ENCODE results near the gene EHMT1.

The EHMT1 gene

DNA sequence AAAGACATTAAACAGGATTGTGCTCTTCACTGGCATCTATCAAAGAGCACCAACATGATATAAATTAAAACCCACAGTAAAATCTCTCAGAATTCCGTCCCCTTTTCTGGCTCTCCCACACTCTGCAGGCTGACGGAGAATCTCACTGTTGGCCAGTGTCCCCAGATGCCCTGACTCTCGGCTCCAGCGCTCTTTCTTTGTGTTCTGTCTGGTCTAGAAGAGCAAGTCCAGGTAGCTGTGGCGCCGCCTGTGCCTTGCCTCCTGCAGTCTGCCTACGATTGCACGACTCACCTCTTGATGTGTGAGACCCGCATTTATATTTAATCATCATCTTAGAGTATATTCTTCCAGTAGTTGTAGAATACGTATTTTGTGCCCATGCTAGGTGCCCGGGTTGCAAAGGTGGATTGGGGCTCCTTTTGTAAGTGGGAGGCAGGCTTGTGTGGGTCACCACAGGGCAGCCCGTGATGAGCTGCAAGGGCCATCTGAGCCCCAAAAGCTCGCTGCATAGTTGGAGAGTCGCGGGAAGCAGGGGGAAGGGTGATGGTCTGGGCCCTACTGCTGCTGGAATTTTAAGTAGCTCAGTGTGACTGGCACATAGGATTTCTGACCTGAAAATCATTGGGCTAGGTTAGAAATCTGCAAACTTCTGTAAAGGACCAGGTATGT lies 55.6 kb downstream of the EHMT1 start:
- no peak for DNase-seq

DNA sequence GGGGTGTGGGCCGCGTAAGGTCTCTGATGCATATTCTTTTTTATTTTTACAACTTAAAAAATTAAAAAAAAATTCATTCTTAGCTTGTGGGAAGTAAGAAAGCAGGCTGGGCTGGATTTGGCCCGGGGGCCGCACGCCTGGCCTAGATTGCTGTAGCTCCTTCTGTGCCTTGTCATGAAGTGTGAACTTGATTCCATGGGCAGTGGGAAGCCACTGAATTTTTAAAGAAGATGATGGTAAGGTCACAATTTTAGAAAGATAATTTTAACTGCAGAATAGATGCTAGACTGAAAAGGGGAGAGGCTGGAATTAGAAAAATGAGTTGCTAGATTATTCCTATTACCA lies 56.1 kb downstream of the EHMT1 start:
- DNase-seq = no peak

- DNase-seq = no peak
Measured at GRCh38 chr9:137676998-137677397, 58.2 kb downstream of the EHMT1 start.

DNA sequence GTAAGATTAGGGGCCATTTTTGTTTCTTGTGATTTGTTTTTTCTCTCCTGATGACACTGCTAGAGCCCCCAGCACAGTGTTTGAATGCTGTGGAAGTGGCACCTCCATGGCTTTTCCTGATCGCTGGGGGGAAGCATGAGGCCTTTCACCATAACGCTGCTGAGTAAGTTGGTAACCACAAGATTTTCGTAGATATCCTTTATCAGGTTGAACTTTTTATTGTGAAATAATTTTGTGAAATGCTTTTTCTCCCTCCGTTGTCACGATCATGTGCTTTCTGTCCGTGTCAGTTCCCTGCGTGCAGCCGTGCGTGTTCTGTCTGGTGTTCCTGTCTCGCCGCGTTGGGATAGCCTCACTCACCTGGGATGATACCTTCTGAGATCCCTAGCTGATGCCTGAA lies 59.4 kb downstream of the EHMT1 start:
- DNase-seq = no peak

DNA sequence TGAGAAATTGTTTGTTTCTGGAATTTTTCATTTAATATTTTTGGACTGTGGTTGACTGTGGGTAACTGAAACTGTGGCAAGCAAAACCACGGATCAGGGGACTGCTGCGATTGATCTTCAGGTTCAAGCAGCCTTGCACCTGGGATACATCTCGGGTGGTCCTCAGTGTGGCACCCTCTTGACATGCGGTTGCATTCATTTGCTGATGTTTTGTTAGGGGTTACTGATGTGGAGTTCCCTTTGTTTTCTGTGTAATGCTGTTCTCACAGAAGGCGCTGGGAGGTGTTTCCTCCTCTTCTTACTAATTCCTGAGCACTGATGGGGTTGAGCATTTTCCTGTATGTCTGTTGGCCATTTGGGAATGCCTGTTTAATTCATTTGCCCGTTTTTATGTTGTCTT lies 60.4 kb downstream of the EHMT1 start:
- DNase-seq = no peak

DNA sequence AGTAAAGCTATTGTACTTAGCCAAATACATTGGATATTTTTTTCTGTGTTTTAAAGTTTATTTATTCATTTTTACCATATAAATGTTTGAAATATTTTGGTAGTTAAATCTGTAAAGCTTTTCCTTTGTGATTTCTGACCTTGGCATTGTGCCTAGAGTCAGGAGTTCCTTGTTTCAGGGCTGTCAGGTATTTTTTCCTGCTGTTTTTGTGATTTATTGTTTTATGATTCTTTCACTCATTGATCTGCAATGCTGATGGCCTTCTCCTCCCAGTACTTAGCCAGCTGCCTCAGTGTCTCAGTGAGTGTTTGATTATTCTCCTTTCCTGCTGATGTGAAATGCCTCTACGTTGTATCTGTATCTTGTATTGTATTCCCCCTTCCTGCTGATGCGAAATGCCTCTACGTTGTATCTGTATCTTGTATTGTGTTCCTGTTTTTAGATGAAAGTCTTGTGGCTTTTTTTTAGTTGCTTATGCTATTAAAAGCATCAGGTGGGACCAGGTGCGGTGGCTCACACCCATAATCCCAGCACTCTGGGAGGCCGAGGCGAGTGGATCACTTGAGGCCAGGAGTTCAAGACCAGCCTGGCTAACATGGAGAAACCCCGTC lies 61.0 kb downstream of the EHMT1 start:
- no peak for DNase-seq

- DNase-seq = no peak
Measured at GRCh38 chr9:137680444-137681358, 61.9 kb downstream of the EHMT1 start.

GRCh38 chr9:137682428-137683105 lies 63.8 kb downstream of the EHMT1 start:
- DNase-seq = no peak

GRCh38 chr9:137683262-137683864 lies 64.6 kb downstream of the EHMT1 start:
- DNase-seq = no peak

- no peak for DNase-seq
Measured at GRCh38 chr9:137685035-137685740, 66.4 kb downstream of the EHMT1 start.

GRCh38 chr9:137685741-137686420 lies 67.1 kb downstream of the EHMT1 start:
- DNase-seq = no peak

DNA sequence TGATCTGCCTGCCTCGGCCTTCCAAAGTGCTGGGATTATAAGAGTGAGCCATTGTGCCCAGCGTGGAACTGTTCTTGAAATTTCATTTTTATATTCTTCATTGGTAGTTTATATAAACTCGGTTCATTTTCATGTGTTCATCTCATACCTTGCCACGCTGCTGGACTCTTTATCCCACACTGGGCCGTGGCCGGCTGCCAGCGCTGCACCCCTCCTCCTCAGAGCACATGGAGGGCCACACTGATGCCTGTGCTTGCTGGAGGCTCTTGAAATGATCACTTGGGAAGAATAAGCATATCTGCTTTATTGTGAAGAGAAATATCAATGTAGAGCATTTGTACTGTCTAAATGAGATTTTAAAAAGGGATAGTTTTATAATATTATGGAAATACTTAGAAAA lies 69.5 kb downstream of the EHMT1 start:
- DNase-seq = no peak

DNA sequence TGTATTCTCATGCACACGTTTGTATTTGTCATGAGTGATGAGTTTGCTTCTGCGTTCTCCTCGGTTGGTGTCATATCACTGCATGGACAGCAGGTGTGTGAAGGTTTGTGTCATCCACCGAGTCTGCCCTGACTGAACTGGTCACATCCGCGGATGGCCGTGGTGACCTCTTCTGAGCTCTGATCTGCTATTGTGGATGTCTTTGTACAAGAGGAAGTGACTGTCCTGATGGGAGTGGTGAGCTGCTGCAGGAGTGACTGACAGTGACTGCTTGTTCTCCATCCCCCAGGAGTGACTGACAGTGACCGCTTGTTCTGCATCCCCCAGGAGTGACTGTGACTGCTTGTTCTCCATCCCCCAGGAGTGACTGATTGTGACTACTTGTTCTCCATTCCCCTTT lies 69.9 kb downstream of the EHMT1 start:
- no peak for DNase-seq

GRCh38 chr9:137689745-137690529 lies 71.1 kb downstream of the EHMT1 start:
- DNase-seq = no peak

DNA sequence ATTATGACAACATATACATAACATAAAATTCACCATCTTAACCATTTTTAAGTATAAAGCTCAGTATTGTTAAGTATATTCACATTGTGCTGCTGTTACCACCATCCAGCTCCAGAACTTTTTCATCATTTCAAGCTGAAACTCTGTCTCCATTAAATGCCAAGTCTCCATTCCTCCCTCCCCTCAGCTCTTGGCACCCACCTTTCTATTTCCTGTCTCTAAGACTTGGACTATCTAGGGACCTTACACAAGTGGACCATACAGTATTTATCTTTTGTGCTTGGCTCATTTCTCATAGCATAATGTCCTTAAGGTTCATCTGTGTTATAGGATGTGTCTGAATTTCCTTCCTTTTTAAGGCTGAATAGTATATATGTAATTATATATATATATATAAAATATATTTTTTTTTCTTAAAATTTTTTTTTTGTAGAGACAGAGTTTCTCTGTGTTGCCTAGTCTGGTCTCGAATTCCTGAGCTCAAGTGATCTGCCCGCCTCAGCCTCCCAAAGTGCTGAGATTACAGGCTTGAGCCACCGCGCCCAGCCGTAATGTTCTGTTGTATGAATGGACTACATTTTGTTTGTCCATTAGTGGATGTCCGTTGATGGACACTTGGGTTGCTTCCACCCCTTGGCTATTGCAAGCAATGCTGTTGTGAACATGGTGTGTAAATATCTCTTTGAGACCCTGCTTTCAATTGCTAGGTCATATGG lies 72.3 kb downstream of the EHMT1 start:
- no peak for DNase-seq

- no peak for DNase-seq
Measured at GRCh38 chr9:137691646-137692351, 73.0 kb downstream of the EHMT1 start.

DNA sequence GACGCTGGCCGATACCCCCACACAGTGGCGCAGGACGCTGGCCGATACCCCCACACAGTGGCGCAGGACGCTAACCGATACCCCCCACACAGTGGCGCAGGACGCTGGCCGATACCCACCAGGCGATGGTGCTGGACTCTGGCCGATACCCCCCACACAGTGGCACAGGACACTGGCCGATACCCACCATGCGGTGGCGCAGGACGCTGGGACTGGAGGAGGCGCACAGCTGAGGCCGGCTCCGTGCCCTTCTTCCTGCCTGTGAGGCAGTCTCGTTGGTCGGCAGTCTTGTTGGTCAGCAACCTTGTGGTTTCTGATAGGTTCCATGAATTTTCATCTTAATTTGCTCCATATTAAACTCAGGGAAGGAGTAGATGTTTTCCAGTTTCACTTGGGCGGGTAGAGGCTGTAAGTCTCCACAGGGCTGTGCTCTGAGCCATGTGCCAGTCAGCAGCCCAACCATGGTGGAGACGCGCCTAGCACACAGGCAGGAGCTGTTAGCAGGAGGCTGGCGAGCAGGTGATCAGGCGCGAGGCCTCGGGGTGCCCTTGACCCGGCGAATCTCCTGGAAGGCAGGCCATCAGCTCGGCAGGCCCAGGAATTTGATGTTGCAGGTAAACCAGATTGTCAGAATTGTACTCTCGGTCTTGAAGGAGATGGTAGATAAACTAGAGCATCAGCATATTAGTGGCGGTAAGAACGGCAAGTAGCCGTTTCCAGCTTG lies 75.6 kb downstream of the EHMT1 start:
- no peak for DNase-seq

DNA sequence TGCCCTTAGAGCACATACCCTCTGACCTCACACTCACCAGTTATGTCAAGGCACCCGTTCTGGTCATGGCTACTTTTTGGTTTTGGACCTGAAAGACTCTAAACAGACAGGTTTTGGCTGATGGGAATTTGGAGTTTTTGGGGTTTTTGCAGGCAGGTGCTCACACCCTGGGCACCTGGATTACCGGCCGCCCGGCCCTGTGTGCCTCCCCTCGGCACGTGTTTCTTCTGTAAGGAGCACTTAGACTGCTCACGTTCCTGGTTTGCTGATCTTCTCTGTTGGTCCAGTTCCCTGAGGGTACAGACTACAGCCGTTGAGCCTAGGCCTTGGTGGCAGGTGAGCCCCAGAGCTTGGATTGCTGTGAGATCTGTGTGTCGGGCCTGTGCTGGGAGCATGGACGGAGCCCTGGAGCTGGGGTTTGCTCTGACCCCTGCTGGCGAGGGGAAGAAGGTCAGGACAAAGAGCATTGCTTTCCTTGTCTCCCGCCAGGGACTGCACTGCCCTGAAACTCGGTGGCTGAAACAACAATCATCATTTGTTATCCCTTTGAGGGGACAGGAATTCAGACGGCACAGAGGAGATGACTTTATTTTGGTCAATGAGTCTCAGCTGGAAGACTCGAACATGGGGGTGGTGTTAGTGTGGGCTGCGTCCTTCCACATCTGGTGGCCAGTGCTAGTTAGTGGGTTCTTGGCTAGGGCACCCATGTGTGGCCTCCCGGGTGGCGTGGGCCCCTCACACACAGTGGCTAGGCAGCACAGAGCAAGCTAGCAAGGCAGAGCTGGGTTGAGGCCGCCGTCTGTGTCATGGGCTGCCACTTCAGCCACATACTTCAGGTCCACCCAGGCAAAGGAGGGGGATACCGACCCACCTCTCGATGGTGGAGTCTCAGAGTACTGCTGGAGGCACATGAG lies 76.4 kb downstream of the EHMT1 start:
- DNase-seq = no peak
